ENCODE results near the gene SH3TC1.

The SH3TC1 gene

GRCh38 chr4:8247047-8247930 is 48.2 kb downstream of the SH3TC1 start:
- H3K4me3 ChIP-seq (ENCODE audit: low read depth in 1 of 5, low read length in 5 of 5), result peak overlapping the region in 3 of 5 donors; percentile 3 to 39 (median 14)
- peaks cover 0 to 2% (median 0%) of the 10 kb centered on the region in 5 donors for H3K36me3 ChIP-seq (ENCODE audit: control insufficient read depth in 5 of 5, insufficient read depth in 5 of 5, low read length in 5 of 5)
- peak overlapping the region; percentile 97 for H3K27ac ChIP-seq (ENCODE audit: low read depth, low read length)
- H3K9me3 ChIP-seq (ENCODE audit: control insufficient read depth in 5 of 5, low read length in 5 of 5), result peaks cover 0 to 4% (median 0%) of the 10 kb centered on the region in 5 donors
- peaks cover 0 to 4% (median 0%) of the 10 kb centered on the region in 5 donors for H3K27me3 ChIP-seq (ENCODE audit: control insufficient read depth in 5 of 5, insufficient read depth in 4 of 5, low read length in 5 of 5)
- H3K4me1 ChIP-seq (ENCODE audit: control insufficient read depth in 5 of 5, insufficient read depth in 5 of 5, low read length in 5 of 5), result peaks cover 17 to 52% (median 29%) of the 10 kb centered on the region in 5 donors
- H3K9ac ChIP-seq (ENCODE audit: low read length in 5 of 5), result peak overlapping the region; percentile 62 to 98 (median 65)

- H3K4me3 ChIP-seq (ENCODE audit: low read depth in 1 of 5, low read length in 5 of 5), result peak overlapping the region in 1 of 5 donors; percentile 39
- H3K9ac ChIP-seq (ENCODE audit: low read length in 5 of 5), result peak overlapping the region; percentile 54 to 98 (median 65)
- H3K9me3 ChIP-seq (ENCODE audit: control insufficient read depth in 5 of 5, low read length in 5 of 5), result peaks cover 0 to 4% (median 0%) of the 10 kb centered on the region in 5 donors
- H3K4me1 ChIP-seq (ENCODE audit: control insufficient read depth in 5 of 5, insufficient read depth in 5 of 5, low read length in 5 of 5), result peaks cover 14 to 44% (median 23%) of the 10 kb centered on the region in 5 donors
- H3K27me3 ChIP-seq (ENCODE audit: control insufficient read depth in 5 of 5, insufficient read depth in 4 of 5, low read length in 5 of 5), result peaks cover 0 to 4% (median 0%) of the 10 kb centered on the region in 5 donors
- peak overlapping the region; percentile 97 for H3K27ac ChIP-seq (ENCODE audit: low read depth, low read length)
- H3K36me3 ChIP-seq (ENCODE audit: control insufficient read depth in 5 of 5, insufficient read depth in 5 of 5, low read length in 5 of 5), result peaks cover 0 to 2% (median 0%) of the 10 kb centered on the region in 5 donors
Observed at GRCh38 chr4:8248091-8248490, 49.0 kb downstream of the SH3TC1 start.

GRCh38 chr4:8250227-8250626 is 51.1 kb downstream of the SH3TC1 start:
- Histone ChIP-seq H3K9ac (ENCODE audit: low read length in 5 of 5) (no peak overlapping the region), H3K4me3 (ENCODE audit: low read depth in 1 of 5, low read length in 5 of 5) (no peak overlapping the region), H3K27me3 (ENCODE audit: control insufficient read depth in 5 of 5, insufficient read depth in 4 of 5, low read length in 5 of 5) (peaks cover 0 to 4% (median 0%) of the 10 kb centered on the region in 5 donors), H3K27ac (ENCODE audit: low read depth, low read length) (no peak overlapping the region), H3K4me1 (ENCODE audit: control insufficient read depth in 5 of 5, insufficient read depth in 5 of 5, low read length in 5 of 5) (peaks cover 14 to 44% (median 23%) of the 10 kb centered on the region in 5 donors), H3K9me3 (ENCODE audit: control insufficient read depth in 5 of 5, low read length in 5 of 5) (peaks cover 0 to 4% (median 0%) of the 10 kb centered on the region in 5 donors), H3K36me3 (ENCODE audit: control insufficient read depth in 5 of 5, insufficient read depth in 5 of 5, low read length in 5 of 5) (peaks cover 0 to 2% (median 0%) of the 10 kb centered on the region in 5 donors)

GRCh38 chr4:8250637-8251036 is 51.5 kb downstream of the SH3TC1 start:
- Histone ChIP-seq H3K9ac (ENCODE audit: low read length in 5 of 5) (no peak overlapping the region), H3K9me3 (ENCODE audit: control insufficient read depth in 5 of 5, low read length in 5 of 5) (peaks cover 0 to 2% (median 0%) of the 10 kb centered on the region in 5 donors), H3K27me3 (ENCODE audit: control insufficient read depth in 5 of 5, insufficient read depth in 4 of 5, low read length in 5 of 5) (peaks cover 0 to 4% (median 0%) of the 10 kb centered on the region in 5 donors), H3K4me1 (ENCODE audit: control insufficient read depth in 5 of 5, insufficient read depth in 5 of 5, low read length in 5 of 5) (peaks cover 14 to 44% (median 23%) of the 10 kb centered on the region in 5 donors), H3K36me3 (ENCODE audit: control insufficient read depth in 5 of 5, insufficient read depth in 5 of 5, low read length in 5 of 5) (peaks cover 0 to 2% (median 0%) of the 10 kb centered on the region in 5 donors), H3K4me3 (ENCODE audit: low read depth in 1 of 5, low read length in 5 of 5) (no peak overlapping the region), H3K27ac (ENCODE audit: low read depth, low read length) (no peak overlapping the region)

- no peak overlapping the region for H3K27ac ChIP-seq (ENCODE audit: low read depth, low read length)
Observed at GRCh38 chr4:8251110-8251883, 52.2 kb downstream of the SH3TC1 start.

GRCh38 chr4:8252301-8253173 is 53.4 kb downstream of the SH3TC1 start:
- Histone ChIP-seq H3K27ac (ENCODE audit: low read depth, low read length) (no peak overlapping the region), H3K9ac (ENCODE audit: low read length in 5 of 5) (no peak overlapping the region), H3K9me3 (ENCODE audit: control insufficient read depth in 5 of 5, low read length in 5 of 5) (peaks cover 0 to 2% (median 0%) of the 10 kb centered on the region in 5 donors), H3K27me3 (ENCODE audit: control insufficient read depth in 5 of 5, insufficient read depth in 4 of 5, low read length in 5 of 5) (peaks cover 0 to 4% (median 0%) of the 10 kb centered on the region in 5 donors), H3K4me1 (ENCODE audit: control insufficient read depth in 5 of 5, insufficient read depth in 5 of 5, low read length in 5 of 5) (peaks cover 4 to 32% (median 9%) of the 10 kb centered on the region in 5 donors), H3K4me3 (ENCODE audit: low read depth in 1 of 5, low read length in 5 of 5) (no peak overlapping the region), H3K36me3 (ENCODE audit: control insufficient read depth in 5 of 5, insufficient read depth in 5 of 5, low read length in 5 of 5) (peaks cover 0 to 2% (median 0%) of the 10 kb centered on the region in 5 donors)

More at GRCh38 chr4:8251110-8251883, 52.2 kb downstream of the SH3TC1 start:
- Histone ChIP-seq H3K27me3 (ENCODE audit: control insufficient read depth in 5 of 5, insufficient read depth in 4 of 5, low read length in 5 of 5) (peaks cover 0 to 4% (median 0%) of the 10 kb centered on the region in 5 donors), H3K4me3 (ENCODE audit: low read depth in 1 of 5, low read length in 5 of 5) (no peak overlapping the region), H3K36me3 (ENCODE audit: control insufficient read depth in 5 of 5, insufficient read depth in 5 of 5, low read length in 5 of 5) (peaks cover 0 to 2% (median 0%) of the 10 kb centered on the region in 5 donors), H3K9me3 (ENCODE audit: control insufficient read depth in 5 of 5, low read length in 5 of 5) (peaks cover 0 to 2% (median 0%) of the 10 kb centered on the region in 5 donors), H3K4me1 (ENCODE audit: control insufficient read depth in 5 of 5, insufficient read depth in 5 of 5, low read length in 5 of 5) (peaks cover 14 to 44% (median 21%) of the 10 kb centered on the region in 5 donors), H3K9ac (ENCODE audit: low read length in 5 of 5) (no peak overlapping the region)

- Histone ChIP-seq H3K27ac (ENCODE audit: low read depth, low read length) (no peak overlapping the region), H3K9me3 (ENCODE audit: control insufficient read depth in 5 of 5, low read length in 5 of 5) (no peaks in the 10 kb centered on the region), H3K36me3 (ENCODE audit: control insufficient read depth in 5 of 5, insufficient read depth in 5 of 5, low read length in 5 of 5) (no peaks in the 10 kb centered on the region), H3K4me1 (ENCODE audit: control insufficient read depth in 5 of 5, insufficient read depth in 5 of 5, low read length in 5 of 5) (peaks cover 0 to 25% (median 4%) of the 10 kb centered on the region in 5 donors), H3K9ac (ENCODE audit: low read length in 5 of 5) (no peak overlapping the region), H3K27me3 (ENCODE audit: control insufficient read depth in 5 of 5, insufficient read depth in 4 of 5, low read length in 5 of 5) (no peaks in the 10 kb centered on the region), H3K4me3 (ENCODE audit: low read depth in 1 of 5, low read length in 5 of 5) (no peak overlapping the region)
Observed at GRCh38 chr4:8254076-8254475, 55.0 kb downstream of the SH3TC1 start.

- Histone ChIP-seq H3K4me1 (ENCODE audit: control insufficient read depth in 5 of 5, insufficient read depth in 5 of 5, low read length in 5 of 5) (peaks cover 0 to 14% (median 3%) of the 10 kb centered on the region in 5 donors), H3K4me3 (ENCODE audit: low read depth in 1 of 5, low read length in 5 of 5) (no peak overlapping the region), H3K27ac (ENCODE audit: low read depth, low read length) (no peak overlapping the region), H3K9ac (ENCODE audit: low read length in 5 of 5) (no peak overlapping the region), H3K9me3 (ENCODE audit: control insufficient read depth in 5 of 5, low read length in 5 of 5) (no peaks in the 10 kb centered on the region), H3K36me3 (ENCODE audit: control insufficient read depth in 5 of 5, insufficient read depth in 5 of 5, low read length in 5 of 5) (no peaks in the 10 kb centered on the region), H3K27me3 (ENCODE audit: control insufficient read depth in 5 of 5, insufficient read depth in 4 of 5, low read length in 5 of 5) (no peaks in the 10 kb centered on the region)
Observed at GRCh38 chr4:8255698-8256441, 56.8 kb downstream of the SH3TC1 start.

All from subcutaneous abdominal adipose tissue (tissue), 5 donors.